Lung (tissue), 12 donors: ENCODE data around the gene TGM2. TPM values are rescaled to one million over a fixed set of nuclear protein-coding genes. Genes with fewer than 3 reads are reported as not detected.

ENCODE experiments used
- ATAC-seq: fragments of 200-7000 bp; cut with Tn5 transposase; one replicate; pipeline ENCODE4 v1.9.1; 2020; ENCODE audit warnings: moderate number of reproducible peaks; ENCODE audit not compliant: insufficient read depth, low FRiP score
- DNase-seq, 3 donors: peaks; one replicate each; pipeline ENCODE4 v3.0.0-alpha.2; 2013 to 2017
- H3K27ac ChIP-seq, 2 donors: one replicate each; pipeline ENCODE4 v1.5.1; 2013; ENCODE audit warnings: mild to moderate bottlenecking in 2 of 2, moderate library complexity in 2 of 2, control low read depth in 1 of 2, inconsistent platforms in 1 of 2, low read depth in 1 of 2, low read length in 1 of 2
- H3K27me3 ChIP-seq, 3 donors: one replicate each; pipeline ENCODE4 v1.5.1; 2013; ENCODE audit warnings: low read length in 2 of 3; ENCODE audit not compliant: control insufficient read depth in 3 of 3, insufficient read depth in 3 of 3
- H3K36me3 ChIP-seq, 4 donors: one replicate each; pipeline ENCODE4 v1.5.1; 2013; ENCODE audit warnings: low read length in 4 of 4, mild to moderate bottlenecking in 1 of 4, moderate library complexity in 1 of 4; ENCODE audit not compliant: control insufficient read depth in 4 of 4, insufficient read depth in 4 of 4
- H3K4me1 ChIP-seq, 5 donors: one replicate each; pipeline ENCODE4 v1.5.1; 2013; ENCODE audit warnings: low read length in 5 of 5, mild to moderate bottlenecking in 2 of 5, moderate library complexity in 1 of 5; ENCODE audit not compliant: control insufficient read depth in 5 of 5, insufficient read depth in 5 of 5
- H3K4me3 ChIP-seq: one replicate; pipeline ENCODE4 v1.5.1; 2013; ENCODE audit warnings: mild to moderate bottlenecking, control low read depth, moderate library complexity
- H3K9ac ChIP-seq, 2 donors: one replicate each; pipeline ENCODE4 v1.5.1; 2013; ENCODE audit warnings: low read length in 2 of 2, control low read depth in 1 of 2; ENCODE audit not compliant: insufficient read depth in 1 of 2
- H3K9me3 ChIP-seq, 4 donors: one replicate each; pipeline ENCODE4 v1.5.1; 2013; ENCODE audit warnings: low read length in 3 of 4, mild to moderate bottlenecking in 1 of 4, moderate library complexity in 1 of 4; ENCODE audit not compliant: control insufficient read depth in 4 of 4, insufficient read depth in 3 of 4
- CTCF ChIP-seq: IDR thresholded peaks from 2 replicates; pipeline ENCODE4 v1.5.1; 2012; ENCODE audit warnings: mild to moderate bottlenecking; ENCODE audit errors: control extremely low read depth, extremely low read depth
- WGBS, 2 donors: extraction: QIAGEN DNeasy Blood & Tissue Kit; methylation state at CpG; one replicate each; pipeline ENCODE4 v1.1.7; 2013; 5-methylcytosine and 5-hydroxymethylcytosine counted together
- polyA plus RNA-seq, 2 donors: library from polyadenylated mRNA; stranded (reverse); fragments of 200-250 nt; gene quantifications; one replicate each; pipeline ENCODE4 v1.2.1, GENCODE V29; 2013
- total RNA-seq, 2 donors: library from RNA; depleted of rRNA in 1 of 2; stranded (reverse); fragments of >200 nt in 1 of 2; gene quantifications; one replicate each; pipeline ENCODE4 v1.2.1, GENCODE V29; 2014 to 2021
- donor health status: control.
- donor health status: control.
- donor health status: Bipolar disorder and iron deficiency.
- donor health status: healthy.
- donor health status: DM: yes; HTN: yes; CAD: no.

The TGM2 gene
- total and polyA plus RNA-seq, 4 donors: 85.0 to 476 (median 325) TPM

GRCh38 chr20:38175304-38176180 lies 10.5 kb upstream of the TGM2 start:
- no peak for TF ChIP-seq CTCF
- Histone ChIP-seq H3K9me3 (no peaks in the 10 kb centered on the region), H3K4me3 (no peak overlapping the region), H3K27ac (no peak overlapping the region), H3K27me3 (no peaks in the 10 kb centered on the region), H3K9ac (no peak overlapping the region), H3K4me1 (peaks cover 0 to 39% (median 1%) of the 10 kb centered on the region in 5 donors), H3K36me3 (no peaks in the 10 kb centered on the region)
- DNase-seq: peak in 1 of 3 donors; percentile 42
- WGBS, 2 donors: 69 to 72% methylated on average over 16 of the region's 16 CpGs
- ATAC-seq: no peak

DNA sequence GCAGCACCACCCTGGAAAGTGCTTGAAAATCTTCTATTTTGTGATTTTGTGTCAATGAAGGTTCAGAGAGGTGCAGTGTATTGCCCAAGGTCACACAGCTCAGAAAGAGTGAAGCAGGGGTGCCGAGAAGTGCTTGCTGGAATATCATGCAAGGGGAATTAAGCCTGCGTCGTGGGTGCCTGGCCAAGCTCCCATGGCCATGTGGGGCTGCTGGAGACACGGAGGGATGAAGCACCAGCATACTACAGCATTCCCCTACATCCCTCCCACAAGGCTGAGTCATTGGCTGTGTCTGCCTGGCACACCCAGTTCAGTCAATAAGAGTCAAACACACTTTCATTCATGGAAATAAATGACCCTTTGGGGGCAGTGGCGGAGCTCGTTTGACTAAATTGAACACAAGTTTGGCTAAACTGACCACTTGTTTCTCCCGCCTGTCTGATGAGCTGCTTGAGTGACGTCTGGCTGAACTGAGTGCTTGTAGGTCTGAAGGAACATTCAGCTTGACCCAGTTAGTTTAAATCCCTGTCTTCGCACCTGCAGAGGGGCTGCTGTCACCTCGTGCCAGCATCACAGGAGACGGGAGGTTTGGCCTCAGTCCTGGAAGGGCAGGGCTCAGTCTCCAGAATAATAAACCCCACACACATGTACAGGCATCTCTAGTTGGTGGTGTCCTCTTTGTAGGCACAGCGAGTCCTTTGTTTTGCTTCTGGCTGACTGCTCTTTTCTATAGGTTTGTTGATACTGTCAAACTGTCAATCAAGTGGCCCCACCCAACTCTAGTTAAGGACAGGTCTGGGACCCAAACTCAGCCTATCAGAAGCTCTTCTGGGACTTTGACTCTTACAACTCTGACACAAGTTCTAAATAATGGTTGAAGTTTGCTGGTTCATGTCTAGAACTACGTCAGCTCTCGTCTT lies 8.4 kb upstream of the TGM2 start:
- TF ChIP-seq CTCF: no peak
- WGBS, 2 donors: 54 to 72% methylated on average over 14 of the region's 14 CpGs

GRCh38 chr20:38172408-38172807 lies 7.3 kb upstream of the TGM2 start:
- no peak for ATAC-seq

More for the DNA sequence above, 8.4 kb upstream of the TGM2 start:
- Histone ChIP-seq H3K27ac (no peak overlapping the region), H3K4me1 (peaks cover 0 to 46% (median 7%) of the 10 kb centered on the region in 5 donors), H3K36me3 (no peaks in the 10 kb centered on the region), H3K9me3 (no peaks in the 10 kb centered on the region), H3K27me3 (no peaks in the 10 kb centered on the region), H3K9ac (no peak overlapping the region), H3K4me3 (no peak overlapping the region)
- DNase-seq: peak in 1 of 3 donors; percentile 42
- ATAC-seq: no peak

More at GRCh38 chr20:38172408-38172807, 7.3 kb upstream of the TGM2 start:
- no peak for TF ChIP-seq CTCF
- Histone ChIP-seq H3K36me3 (no peaks in the 10 kb centered on the region), H3K27ac (no peak overlapping the region), H3K4me1 (peaks cover 0 to 50% (median 7%) of the 10 kb centered on the region in 5 donors), H3K27me3 (no peaks in the 10 kb centered on the region), H3K9me3 (no peaks in the 10 kb centered on the region), H3K9ac (no peak overlapping the region), H3K4me3 (no peak overlapping the region)
- peak in 2 of 3 donors; percentile 50 to 67 for DNase-seq
- 60 to 75% methylated on average over 4 of the region's 4 CpGs for WGBS, 2 donors
